Subcutaneous adipose tissue (tissue), 4 donors: ENCODE data around the gene CCSER1. TPM values are rescaled to one million over a fixed set of nuclear protein-coding genes. Genes with fewer than 3 reads are reported as not detected.

ENCODE experiments used
- total RNA-seq, 4 donors: library from RNA; depleted of rRNA; stranded (reverse); fragments of >200 nt; gene quantifications; one replicate each; pipeline ENCODE4 v1.1.0, GENCODE V29; 2016
- TF ChIP-seq, protein P1 (sequence below): fragments of 450-650 bp; IDR thresholded peaks from one replicate; pipeline ENCODE4 v1.5.1; 2016; ENCODE audit warnings: low read depth, mild to moderate bottlenecking, control low read depth, antibody characterized with exemption, moderate library complexity

Gene CCSER1
- total RNA-seq, 4 donors from 2014 or later = 8.0 to 18.1 (median 16.0) TPM

GRCh38 chr4:90456891-90457290 lies 329.7 kb downstream of the CCSER1 start:
- TF ChIP-seq, protein P1, sequence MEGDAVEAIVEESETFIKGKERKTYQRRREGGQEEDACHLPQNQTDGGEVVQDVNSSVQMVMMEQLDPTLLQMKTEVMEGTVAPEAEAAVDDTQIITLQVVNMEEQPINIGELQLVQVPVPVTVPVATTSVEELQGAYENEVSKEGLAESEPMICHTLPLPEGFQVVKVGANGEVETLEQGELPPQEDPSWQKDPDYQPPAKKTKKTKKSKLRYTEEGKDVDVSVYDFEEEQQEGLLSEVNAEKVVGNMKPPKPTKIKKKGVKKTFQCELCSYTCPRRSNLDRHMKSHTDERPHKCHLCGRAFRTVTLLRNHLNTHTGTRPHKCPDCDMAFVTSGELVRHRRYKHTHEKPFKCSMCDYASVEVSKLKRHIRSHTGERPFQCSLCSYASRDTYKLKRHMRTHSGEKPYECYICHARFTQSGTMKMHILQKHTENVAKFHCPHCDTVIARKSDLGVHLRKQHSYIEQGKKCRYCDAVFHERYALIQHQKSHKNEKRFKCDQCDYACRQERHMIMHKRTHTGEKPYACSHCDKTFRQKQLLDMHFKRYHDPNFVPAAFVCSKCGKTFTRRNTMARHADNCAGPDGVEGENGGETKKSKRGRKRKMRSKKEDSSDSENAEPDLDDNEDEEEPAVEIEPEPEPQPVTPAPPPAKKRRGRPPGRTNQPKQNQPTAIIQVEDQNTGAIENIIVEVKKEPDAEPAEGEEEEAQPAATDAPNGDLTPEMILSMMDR = no peak

- TF ChIP-seq, protein P1 = no peak
Measured at GRCh38 chr4:90457817-90458216, 330.6 kb downstream of the CCSER1 start.

DNA sequence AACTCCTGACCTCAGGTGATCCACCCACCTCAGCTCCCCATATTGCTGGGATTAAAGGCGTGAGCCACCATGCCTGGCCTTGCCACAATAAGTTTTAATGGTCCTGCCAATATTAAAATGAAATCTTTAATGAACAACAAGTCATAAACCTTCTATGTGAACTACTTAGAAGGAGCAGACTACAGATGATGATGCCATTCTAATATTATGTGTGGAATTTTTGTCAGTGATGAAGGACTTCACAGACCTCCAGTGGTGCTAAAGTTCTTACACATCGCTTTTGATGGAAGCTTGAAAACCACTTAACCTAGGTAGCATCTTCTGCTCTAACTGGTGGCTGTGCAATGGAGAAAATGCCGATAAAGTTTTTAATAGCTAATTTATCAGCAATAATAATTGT lies 331.4 kb downstream of the CCSER1 start:
- TF ChIP-seq, protein P1 = no peak

- TF ChIP-seq, protein P1 = no peak
Measured at GRCh38 chr4:90474484-90474883, 347.3 kb downstream of the CCSER1 start.

GRCh38 chr4:90476019-90476418 lies 348.8 kb downstream of the CCSER1 start:
- TF ChIP-seq, protein P1 = no peak

GRCh38 chr4:90476586-90476985 lies 349.4 kb downstream of the CCSER1 start:
- TF ChIP-seq, protein P1 = no peak

DNA sequence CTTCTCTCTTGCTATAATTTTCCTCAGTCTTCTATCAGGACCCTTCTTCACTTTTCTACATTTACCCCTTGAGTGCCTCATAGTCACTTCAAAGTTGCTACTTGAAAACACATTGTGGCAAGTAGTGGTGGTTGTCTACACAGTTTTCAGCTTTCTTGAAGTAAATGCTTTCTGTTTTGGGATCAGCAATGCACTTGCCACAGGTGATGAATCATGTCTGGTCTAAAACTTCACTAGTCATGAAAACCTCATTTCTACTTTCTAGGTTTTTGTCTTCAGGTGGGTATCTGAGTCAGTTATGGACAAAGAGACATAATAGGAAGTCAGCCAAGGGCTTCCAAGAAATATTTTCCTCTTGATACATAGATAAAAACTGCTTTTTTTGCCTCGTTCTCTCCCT lies 359.2 kb downstream of the CCSER1 start:
- TF ChIP-seq, protein P1 = no peak
